ENCODE data around the gene BCAR1.

DNA sequence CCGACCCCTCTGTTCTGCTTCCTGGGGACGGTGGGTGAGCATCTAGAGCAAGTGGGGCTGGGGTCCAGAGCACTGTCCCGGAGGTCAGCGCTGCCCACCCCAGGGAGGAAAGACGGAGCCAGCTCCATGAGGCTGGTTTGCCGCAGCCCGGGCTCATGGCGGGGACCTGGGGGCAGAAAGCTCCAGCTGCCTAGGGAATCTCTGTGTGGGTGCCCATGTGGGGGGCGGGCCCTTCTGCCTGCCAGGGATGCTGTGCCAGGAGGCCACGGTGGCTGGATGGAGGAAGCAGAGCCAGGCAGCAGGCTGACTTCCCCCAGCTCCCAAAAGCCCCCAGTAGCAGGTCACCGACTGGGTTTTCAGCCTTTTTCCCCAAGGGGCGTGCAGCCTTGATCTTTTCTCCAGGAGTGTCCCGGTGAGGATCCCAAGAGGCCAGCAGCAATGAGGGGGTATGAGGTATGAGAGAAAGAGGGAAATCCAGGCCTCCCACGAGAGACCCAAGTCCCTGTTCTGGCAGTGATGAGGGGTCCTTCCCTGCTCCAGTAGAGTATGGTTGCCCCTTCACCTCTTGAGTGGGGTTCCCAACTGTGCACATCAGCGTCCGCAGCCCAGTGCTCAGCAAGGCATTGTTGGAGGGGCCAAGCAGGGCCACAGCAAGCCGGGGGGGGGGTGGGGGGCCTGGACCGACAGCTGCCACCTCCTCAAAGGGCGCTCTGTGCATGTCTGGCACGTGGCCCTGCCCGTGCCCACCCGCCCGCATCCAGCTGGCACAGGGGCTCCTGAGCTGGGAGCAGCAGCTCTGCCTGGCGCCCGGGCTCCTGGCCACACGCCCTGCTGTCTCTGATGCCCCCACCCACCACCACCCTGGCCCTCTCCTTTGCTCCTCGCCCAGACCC lies 15.6 kb upstream of the BCAR1 start:
- TF ChIP-seq POLR2AphosphoS5 (IDR thresholded peaks at IDR 0.05; ENCODE audit: borderline replicate concordance, low read depth, low read length) (no peak), EZH2 (IDR thresholded peaks at IDR 0.05) (no peak), FOXP2 (optimal IDR thresholded peaks at IDR 0.05; ENCODE audit: control extremely low read depth, extremely low read length, insufficient read depth) (no peak)
